K562 (cell line): ENCODE results near the gene ADAMTS7. TPM values are rescaled to one million over a fixed set of nuclear protein-coding genes. Genes with fewer than 3 reads are reported as not detected.
"Not testable (repeated sequence)": the region's sequence is repeated elsewhere in the genome, so short reads cannot be mapped to it uniquely, and the experiment has no call there.

ENCODE experiments used
- ATAC-seq: fragments of 200-7000 bp; cut with Tn5 transposase; 3 replicates; pipeline ENCODE4 v1.9.1; 2020; ENCODE audit warnings: moderate library complexity
- BruUV-seq: library from RNA; stranded (reverse); fragments of 400-500 nt; replicated peaks from 2 replicates; lab custom pipeline; 2021; lab: Mats Ljungman, UMichigan
- CTCF ChIA-PET: fragments of 300-600 bp; formaldehyde crosslinking; extraction: SDS; loops from one replicate; lab custom pipeline; 2021; ENCODE audit warnings: low intra/inter-chr PET ratio; lab: Yijun Ruan, JAX
- POLR2A ChIA-PET: fragments of 300-600, 350-650 bp; sonication (Branson Sonifier 250); formaldehyde crosslinking; extraction: SDS; loops from one replicate; lab custom pipeline; 2021; ENCODE audit warnings: antibody characterized with exemption, inconsistent platforms; lab: Yijun Ruan, JAX
- DNase-seq, 4 experiments: peaks; one replicate each; pipeline versions ENCODE4 v3.0.0 to v3.0.0-alpha.2; 2011 to 2018; ENCODE audit warnings: low spot score in 3 of 4, mixed read lengths in 3 of 4; ENCODE audit errors: extremely low read depth in 1 of 4
- FAIRE-seq: peaks from 2 replicates; lab custom pipeline; 2011; peaks lifted over from hg19 to GRCh38; lab: Jason Lieb, UNC
- H2AFZ ChIP-seq: 2 replicates; pipeline ENCODE4 v1.6.0; 2011; ENCODE audit warnings: low read depth, low read length, control low read depth, inconsistent platforms
- H3K27ac ChIP-seq: fragments of 200-600 bp; 3 replicates; pipeline ENCODE4 v1.8.0; 2011; ENCODE audit warnings: low read depth, mild to moderate bottlenecking, control low read depth, inconsistent platforms, low read length, moderate library complexity, mixed read lengths; ENCODE audit errors: extremely low read depth
- H3K27me3 ChIP-seq, 2 experiments: fragments of 300-600 bp in 1 of 2; 2 replicates in 1 of 2; 3 replicates in 1 of 2; pipeline versions ENCODE4 v1.6.0 to v1.8.0; 2011; ENCODE audit warnings: inconsistent platforms in 2 of 2, low read length in 2 of 2, mild to moderate bottlenecking in 1 of 2, mixed read lengths in 1 of 2, moderate library complexity in 1 of 2; ENCODE audit not compliant: control insufficient read depth in 2 of 2, insufficient read depth in 2 of 2
- H3K36me3 ChIP-seq: fragments of 300-600 bp; 3 replicates; pipeline ENCODE4 v1.8.0; 2011; ENCODE audit warnings: mild to moderate bottlenecking, low read length, inconsistent platforms; ENCODE audit not compliant: control insufficient read depth, insufficient read depth
- H3K4me1 ChIP-seq, 2 experiments: fragments of 200-600 bp in 1 of 2; replicated peaks in 1 of 2; 2 replicates in 1 of 2; 3 replicates in 1 of 2; pipeline versions ENCODE4 v1.5.1 to v1.8.0; 2011; ENCODE audit warnings: inconsistent platforms in 2 of 2, low read length in 2 of 2, mild to moderate bottlenecking in 1 of 2, mixed read lengths in 1 of 2, moderate library complexity in 1 of 2; ENCODE audit not compliant: control insufficient read depth in 2 of 2, insufficient read depth in 2 of 2
- H3K4me2 ChIP-seq: 2 replicates; pipeline ENCODE4 v1.6.1; 2011; ENCODE audit warnings: low read length, control low read depth, inconsistent platforms, mixed read lengths; ENCODE audit not compliant: insufficient read depth
- H3K4me3 ChIP-seq: fragments of 200-600 bp; sonication (generic), shearing (Covaris generic); 2 replicates; pipeline ENCODE4 v1.5.1; 2016; ENCODE audit warnings: control low read depth, inconsistent platforms
- H3K79me2 ChIP-seq: fragments of 200-600 bp; 3 replicates; pipeline ENCODE4 v1.8.0; 2011; ENCODE audit warnings: low read length, inconsistent platforms; ENCODE audit not compliant: control insufficient read depth, insufficient read depth
- H3K9ac ChIP-seq, 2 experiments: 2 replicates each; pipeline versions ENCODE4 v1.6.0 to v1.6.1; 2011; ENCODE audit warnings: low read depth in 2 of 2, low read length in 2 of 2, control low read depth in 1 of 2, inconsistent platforms in 1 of 2, mild to moderate bottlenecking in 1 of 2, mixed read lengths in 1 of 2; ENCODE audit not compliant: insufficient read depth in 1 of 2
- H3K9me1 ChIP-seq: one replicate; pipeline ENCODE4 v1.6.0; 2011; ENCODE audit warnings: inconsistent platforms, mild to moderate bottlenecking, low read length, moderate library complexity; ENCODE audit not compliant: control insufficient read depth, insufficient read depth
- H3K9me3 ChIP-seq: replicated peaks from 2 replicates; pipeline ENCODE4 v1.5.1; 2011; ENCODE audit warnings: low read depth, low read length, inconsistent platforms; ENCODE audit not compliant: control insufficient read depth, insufficient read depth
- H4K20me1 ChIP-seq: replicated peaks from 2 replicates; pipeline ENCODE4 v1.6.1; 2011; ENCODE audit warnings: low read length, inconsistent platforms, mixed read lengths; ENCODE audit not compliant: control insufficient read depth, insufficient read depth
- FOS ChIP-seq: IDR thresholded peaks from 3 replicates; pipeline ENCODE4 v1.6.1; 2011; ENCODE audit not compliant: insufficient read length; ENCODE audit errors: extremely low read depth
- PBX2 ChIP-seq, 2 experiments: IDR thresholded peaks in 1 of 2; conservative IDR thresholded peaks in 1 of 2; 2 replicates each; pipeline ENCODE4 v1.6.1; 2016; ENCODE audit warnings: low read depth in 2 of 2, mild to moderate bottlenecking in 1 of 2, missing compliant biosample characterization in 1 of 2, missing genetic modification characterization in 1 of 2, moderate library complexity in 1 of 2
- TARDBP ChIP-seq: fragments of 450-650 bp; IDR thresholded peaks from 2 replicates; pipeline ENCODE4 v1.6.1; 2016
- WGBS: fragments of 100-300 bp; shearing (Covaris generic); methylation state at CpG from one replicate; pipeline ENCODE4 v1.1.6; 2016; ENCODE audit warnings: low coverage, mixed read lengths; ENCODE audit not compliant: insufficient coverage; ENCODE audit errors: missing lambda C conversion rate; 5-methylcytosine and 5-hydroxymethylcytosine counted together
- in situ Hi-C: fragments of 300-500 bp; cut with MboI; formaldehyde crosslinking; loops from 4 replicates; pipeline ENCODE4 v1.15.0; 2018; ENCODE audit warnings: inconsistent platforms, mixed read lengths
- intact Hi-C: fragments of 100-400 bp; cut with micrococcal nuclease; formaldehyde crosslinking; loops from 2 replicates; pipeline ENCODE4 v1.14.2; 2022
- polyA plus RNA-seq, 8 experiments: library from polyadenylated mRNA; depleted of rRNA in 4 of 8; stranded (reverse) in 5 of 8; unstranded in 3 of 8; fragments of >200 nt; fragmentation: Nextera tagmentation in 2 of 8; fragmentation: Illumina TruSeq in 1 of 8; extraction: Ambion mirVana in 2 of 8; extraction: Trizol in 1 of 8; gene quantifications; 2 replicates each; pipeline versions ENCODE4 v1.2.1 to v1.2.3, GENCODE V29; 2011 to 2014; ENCODE audit warnings: inconsistent platforms in 1 of 8, missing spikeins in 1 of 8
- total RNA-seq, 7 experiments: library from RNA; depleted of rRNA in 6 of 7; stranded (reverse); fragments of >200 nt in 6 of 7; fragmentation: Illumina TruSeq in 2 of 7; extraction: Trizol in 2 of 7; gene quantifications; 2 replicates each; pipeline versions ENCODE4 v1.2.1 to v1.2.3, GENCODE V29; 2011 to 2021; ENCODE audit warnings: low replicate concordance in 1 of 7

Gene ADAMTS7
- total and polyA plus RNA-seq, 9 of the 15 experiments (the other 6 are each of a cell fraction or from before 2014, with no cell fraction given), result 0.05 to 0.07 TPM; not detected in 7

- TF ChIP-seq PBX2 (CRISPR knock-in tag; IDR thresholded peaks at IDR 0.05; ENCODE audit: low read depth) (no peak), PBX2 (tag; conservative IDR thresholded peaks at IDR 0.05; ENCODE audit: low read depth) (no peak), FOS (no peak), TARDBP (no peak)
Observed at GRCh38 chr15:78737187-78737820, 74.0 kb downstream of the ADAMTS7 start (continued).

- Histone ChIP-seq H3K4me1 (peaks cover 4 to 17% of the 10 kb centered on the region in 2 experiments; a peak in 4 of 5 replicates), H3K27me3 (peaks cover 4 to 24% of the 10 kb centered on the region in 2 experiments)
- H3K4me2 ChIP-seq, FAIRE-seq, H3K79me2 ChIP-seq, H3K4me3 ChIP-seq, ATAC-seq, CTCF ChIA-PET, H3K27ac ChIP-seq, H3K36me3 ChIP-seq, H2AFZ ChIP-seq, H3K9ac ChIP-seq, BruUV-seq, H3K9me1 ChIP-seq, H3K9me3 ChIP-seq, POLR2A ChIA-PET, H4K20me1 ChIP-seq, intact Hi-C loops, in situ Hi-C loops, DNase-seq: not testable (repeated sequence)
- WGBS, result 6% methylated on average over 2 of the region's 4 CpGs
Observed at GRCh38 chr15:78736286-78736685, 75.0 kb downstream of the ADAMTS7 start.
